Motor neuron (in vitro differentiated cells): ENCODE data around the gene EXOC3L1. TPM values are rescaled to one million over a fixed set of nuclear protein-coding genes. Genes with fewer than 3 reads are reported as not detected.

Experiments
- ATAC-seq, 8 experiments: fragments of 200-7000 bp; cut with Tn5 transposase; replicated peaks in 6 of 8; 2 replicates each; pipeline ENCODE4 v1.8.0; 2021; ENCODE audit warnings: mild to moderate bottlenecking in 8 of 8, moderate library complexity in 8 of 8
- H3K27ac ChIP-seq, 2 donors: fragments of 250-450 bp; sonication (Bioruptor Pico); 2 replicates each; pipeline ENCODE4 v1.9.0; 2021; ENCODE audit warnings: antibody characterized with exemption in 2 of 2, mild to moderate bottlenecking in 2 of 2, moderate library complexity in 1 of 2
- H3K4me1 ChIP-seq, 2 donors: fragments of 250-450 bp; sonication (Bioruptor Pico); replicated peaks in 1 of 2; 2 replicates each; pipeline ENCODE4 v1.6.1; 2021; ENCODE audit warnings: antibody characterized with exemption in 2 of 2, mild to moderate bottlenecking in 2 of 2, moderate library complexity in 1 of 2
- H3K4me3 ChIP-seq, 5 donors: fragments of 250-450 bp; sonication (Bioruptor Pico); 2 replicates each; pipeline ENCODE4 v1.9.0; 2021; ENCODE audit warnings: antibody characterized with exemption in 5 of 5, mild to moderate bottlenecking in 5 of 5, moderate library complexity in 4 of 5
- WGBS, 10 experiments: fragments of 450-650 bp; shearing (Covaris generic); methylation state at CpG; one replicate each; pipeline ENCODE4 v1.0.0; 2022; 5-methylcytosine and 5-hydroxymethylcytosine counted together
- in situ Hi-C, 9 experiments: fragments of 400-800 bp; cut with MboI; loops; one replicate each; pipeline ENCODE4 v1.15.0; 2021; ENCODE audit warnings: low sequenced_read_pairs in 9 of 9, low pct_unique_long_range_greater_than_20kb in 2 of 9; ENCODE audit not compliant: unreplicated experiment in 9 of 9
- total RNA-seq, 8 experiments: library from RNA; unstranded; fragments of 300-600 nt; gene quantifications; 2 replicates each; pipeline versions ENCODE4 v1.2.3 to v1.2.4, GENCODE V29; 2022

EXOC3L1 gene
- total RNA-seq, 8 experiments from 2014 or later: 0.29 to 3.6 (median 0.98) TPM

GRCh38 chr16:67170168-67170948, 19.6 kb downstream of the EXOC3L1 start, which contains the start of gene NOL3:
Gene NOL3, plus strand, starts transcription at chr16:67170538.
- in situ Hi-C loops: loop anchor here in 8 of 9 experiments (25.0 kb wide), 2 partner anchors 183 to 208 kb away; partner anchors contain the start of genes CES3 (in 7 of the 8) and CES4A (in 1 of the 8)

GRCh38 chr16:67169642-67170167, 20.2 kb downstream of the EXOC3L1 start:
- H3K27ac ChIP-seq: peak overlapping the region; percentile 70 to 81
- peaks cover 34 to 36% of the 10 kb centered on the region in 2 donors for H3K4me1 ChIP-seq
- ATAC-seq: peak; percentile 1 to 27 (median 14)
- peak overlapping the region; percentile 24 to 42 (median 30) for H3K4me3 ChIP-seq
- in situ Hi-C loops: loop anchor here in 8 of 9 experiments (25.0 kb wide), 2 partner anchors 182 to 207 kb away; partner anchors contain the start of genes CES3 (in 7 of the 8) and CES4A (in 1 of the 8)
- 0 to 10% (median 1%) methylated on average over 1 to 14 of the region's 24 CpGs; no CpG with 5 or more reads in 4 of the 10 experiments for WGBS, 10 experiments

More at GRCh38 chr16:67170168-67170948, 19.6 kb downstream of the EXOC3L1 start, which contains the start of gene NOL3:
- ATAC-seq: peak; percentile 50 to 78 (median 67)
- 0 to 6% methylated on average over 1 to 7 of the region's 50 CpGs; no CpG with 5 or more reads in 8 of the 10 experiments for WGBS, 10 experiments
- peaks cover 35% of the 10 kb centered on the region in 2 donors for H3K4me1 ChIP-seq
- H3K4me3 ChIP-seq: peak within 1 kb of the TSS; percentile 24 to 42 (median 30)
- H3K27ac ChIP-seq: peak within 1 kb of the TSS; percentile 70 to 81

- 41 to 75% (median 51%) methylated on average over 2 to 4 of the region's 9 CpGs; no CpG with 5 or more reads in 7 of the 10 experiments for WGBS, 10 experiments
- in situ Hi-C loops: loop anchor here in 8 of 9 experiments (25.0 kb wide), 2 partner anchors 182 to 207 kb away; partner anchors contain the start of genes CES3 (in 7 of the 8) and CES4A (in 1 of the 8)
- Histone ChIP-seq H3K27ac (peak overlapping the region in 1 of 2 donors; percentile 81), H3K4me3 (no peak overlapping the region), H3K4me1 (peaks cover 32% of the 10 kb centered on the region in 2 donors)
- no peak for ATAC-seq
These were observed 20.9 kb downstream of the EXOC3L1 start for GRCh38 chr16:67169011-67169451.

- H3K4me3 ChIP-seq: no peak overlapping the region
- 60 to 83% methylated on average over 1 of the region's 7 CpGs; no CpG with 5 or more reads in 8 of the 10 experiments for WGBS, 10 experiments
- in situ Hi-C loops: loop anchor here in 8 of 9 experiments (25.0 kb wide), 2 partner anchors 180 to 205 kb away; partner anchors contain the start of genes CES3 (in 7 of the 8) and CES4A (in 1 of the 8)
- H3K4me1 ChIP-seq: peaks cover 26 to 34% of the 10 kb centered on the region in 2 donors
- H3K27ac ChIP-seq: no peak overlapping the region
- ATAC-seq: no peak
These were observed 22.3 kb downstream of the EXOC3L1 start for GRCh38 chr16:67167588-67167987.

GRCh38 chr16:67166598-67167168, 23.3 kb downstream of the EXOC3L1 start:
- in situ Hi-C loops: loop anchor here in 8 of 9 experiments (25.0 kb wide), 2 partner anchors 179 to 204 kb away; partner anchors contain the start of genes CES3 (in 7 of the 8) and CES4A (in 1 of the 8)
- WGBS, 10 experiments: 20 to 82% methylated on average over 1 to 2 of the region's 5 CpGs; no CpG with 5 or more reads in 8 of the 10 experiments
- Histone ChIP-seq H3K4me3 (no peak overlapping the region), H3K4me1 (peaks cover 26 to 36% of the 10 kb centered on the region in 2 donors), H3K27ac (no peak overlapping the region)
- no peak for ATAC-seq

- no peak for ATAC-seq
- 30 to 34% methylated on average over 2 to 3 of the region's 18 CpGs; no CpG with 5 or more reads in 8 of the 10 experiments for WGBS, 10 experiments
- in situ Hi-C loops: loop anchor here in 8 of 9 experiments (25.0 kb wide), 2 partner anchors 179 to 204 kb away; partner anchors contain the start of genes CES3 (in 7 of the 8) and CES4A (in 1 of the 8)
- Histone ChIP-seq H3K4me1 (peaks cover 24 to 32% of the 10 kb centered on the region in 2 donors), H3K27ac (no peak overlapping the region), H3K4me3 (no peak overlapping the region)
These were observed 23.8 kb downstream of the EXOC3L1 start for GRCh38 chr16:67166110-67166547.

GRCh38 chr16:67165121-67166078, 24.5 kb downstream of the EXOC3L1 start:
- ATAC-seq: no peak
- Histone ChIP-seq H3K4me1 (peaks cover 19 to 29% of the 10 kb centered on the region in 2 donors), H3K27ac (no peak overlapping the region), H3K4me3 (peak overlapping the region; percentile 35 to 47 (median 37))
- 18 to 60% (median 28%) methylated on average over 3 to 12 of the region's 85 CpGs; no CpG with 5 or more reads in 7 of the 10 experiments for WGBS, 10 experiments
- in situ Hi-C loops: loop anchor here in 8 of 9 experiments (25.0 kb wide), 2 partner anchors 178 to 203 kb away; partner anchors contain the start of genes CES3 (in 7 of the 8) and CES4A (in 1 of the 8)

- Histone ChIP-seq H3K27ac (peak within 1 kb of the TSS; percentile 81 to 88), H3K4me1 (peaks cover 13 to 30% of the 10 kb centered on the region in 2 donors), H3K4me3 (peak within 1 kb of the TSS; percentile 35 to 47 (median 37))
- ATAC-seq: peak; percentile 0 to 49 (median 40)
- 5 to 18% (median 12%) methylated on average over 4 to 9 of the region's 41 CpGs; no CpG with 5 or more reads in 7 of the 10 experiments for WGBS, 10 experiments
- in situ Hi-C loops: loop anchor here in 8 of 9 experiments (25.0 kb wide), 2 partner anchors 177 to 202 kb away; partner anchors contain the start of genes CES3 (in 7 of the 8) and CES4A (in 1 of the 8)
These were observed 25.3 kb downstream of the EXOC3L1 start, which contains the start of gene HSF4 for GRCh38 chr16:67164599-67165061. Gene HSF4, plus strand, starts transcription at chr16:67164745. Its CDS starts 67 bp downstream, at chr16:67164812.

- Histone ChIP-seq H3K4me3 (peak overlapping the region; percentile 35 to 47 (median 37)), H3K4me1 (peaks cover 7 to 28% of the 10 kb centered on the region in 2 donors), H3K27ac (peak overlapping the region; percentile 81 to 88)
- peak in 7 of 8 experiments; percentile 0 to 62 (median 57) for ATAC-seq
- WGBS, 10 experiments: 4% methylated on average over 4 of the region's 34 CpGs; no CpG with 5 or more reads in 9 of the 10 experiments
- in situ Hi-C loops: loop anchor here in 8 of 9 experiments (25.0 kb wide), 2 partner anchors 177 to 202 kb away; partner anchors contain the start of genes CES3 (in 7 of the 8) and CES4A (in 1 of the 8)
These were observed 25.9 kb downstream of the EXOC3L1 start for GRCh38 chr16:67163999-67164558.

- ATAC-seq: peak in 5 of 8 experiments; percentile 76 to 83 (median 78)
- WGBS, 10 experiments: 0 to 20% (median 3%) methylated on average over 1 to 24 of the region's 99 CpGs; no CpG with 5 or more reads in 5 of the 10 experiments
- in situ Hi-C loops: loop anchor here in 8 of 9 experiments (25.0 kb wide), 2 partner anchors 176 to 201 kb away; partner anchors contain the start of genes CES3 (in 7 of the 8) and CES4A (in 1 of the 8)
- H3K4me1 ChIP-seq: peaks cover 5 to 27% of the 10 kb centered on the region in 2 donors
- peak overlapping the region; percentile 81 to 88 for H3K27ac ChIP-seq
- peak overlapping the region; percentile 35 to 47 (median 37) for H3K4me3 ChIP-seq
These were observed 26.6 kb downstream of the EXOC3L1 start for GRCh38 chr16:67163164-67163998.
